Adrenal gland (tissue), 12 donors: ENCODE results near the gene FAM120B. TPM values are rescaled to one million over a fixed set of nuclear protein-coding genes. Genes with fewer than 3 reads are reported as not detected.

Experiments used
- DNase-seq, 7 donors: peaks; one replicate each; pipeline ENCODE4 v3.0.0-alpha.2; 2019 to 2020
- H3K27ac ChIP-seq, 5 donors: fragments of 200-600 bp; sonication (generic) in 4 of 5; 1 replicate in 3 of 5; 2 replicates in 2 of 5; pipeline versions ENCODE4 v1.5.1 to v1.8.0; 2016 to 2020; ENCODE audit warnings: mild to moderate bottlenecking in 1 of 5
- H3K27me3 ChIP-seq: fragments of 200-600 bp; 2 replicates; pipeline ENCODE4 v1.8.0; 2021
- H3K36me3 ChIP-seq, 2 donors: fragments of 200-600 bp; replicated peaks in 1 of 2; 1 replicate in 1 of 2; 2 replicates in 1 of 2; pipeline versions ENCODE4 v1.5.1 to v1.8.0; 2018 to 2022
- H3K4me1 ChIP-seq, 2 donors: fragments of 200-600 bp; replicated peaks in 1 of 2; 1 replicate in 1 of 2; 2 replicates in 1 of 2; pipeline versions ENCODE4 v1.5.1 to v1.8.0; 2018 to 2021
- H3K4me3 ChIP-seq, 4 donors: fragments of 200-600 bp; sonication (generic) in 3 of 4; one replicate each; pipeline ENCODE4 v1.5.1; 2016 to 2018
- H3K9me3 ChIP-seq, 3 donors: fragments of 200-600 bp; sonication (generic) in 1 of 3; replicated peaks in 1 of 3; 1 replicate in 2 of 3; 2 replicates in 1 of 3; pipeline versions ENCODE4 v1.5.1 to v1.8.0; 2016 to 2021
- POLR2A ChIP-seq, 2 donors: fragments of 450-650 bp; IDR thresholded peaks; one replicate each; pipeline ENCODE4 v1.6.1; 2017; ENCODE audit warnings: antibody characterized with exemption in 2 of 2, mild to moderate bottlenecking in 2 of 2, moderate library complexity in 1 of 2
- WGBS, 4 donors: extraction: QIAGEN DNeasy Blood & Tissue Kit in 2 of 4; methylation state at CpG; one replicate each; pipeline versions ENCODE4 v1.1.5 to v1.1.7; 2013 to 2017; 5-methylcytosine and 5-hydroxymethylcytosine counted together
- intact Hi-C, 2 donors: fragments of 100-400 bp; cut with DNase I; formaldehyde crosslinking; loops; one replicate each; pipeline versions ENCODE4 v1.14.1 to v1.15.0; 2022 to 2023
- polyA plus RNA-seq, 3 donors: library from polyadenylated mRNA; stranded (reverse); fragments of 200-250 nt in 2 of 3; fragments of 350-450 nt in 1 of 3; fragmentation: Illumina TruSeq in 1 of 3; extraction: RNeasy Lipid Tissue Mini Kit (QIAGEN cat#74804) in 1 of 3; gene quantifications; one replicate each; pipeline ENCODE4 v1.2.3, GENCODE V29; 2013 to 2014
- total RNA-seq, 9 donors: library from RNA; depleted of rRNA in 4 of 9; stranded (reverse); fragments of >200 nt in 4 of 9; fragments of 120-200 nt in 1 of 9; fragmentation: NEBNext Ultra II Directional in 1 of 9; extraction: Animal tissue kit (Norgen Biotek cat#: 25700) in 1 of 9; gene quantifications; one replicate each; pipeline versions ENCODE4 v1.1.0 to v1.2.4, GENCODE V29; 2013 to 2023
- TF ChIP-seq, protein P1 (sequence below), 6 experiments: fragments of 450-650 bp in 4 of 6; fragments of 200-600 bp in 2 of 6; sonication (generic) in 1 of 6; IDR thresholded peaks; 1 replicate in 5 of 6; 2 replicates in 1 of 6; pipeline versions ENCODE4 v1.5.1 to v1.8.0; 2016 to 2021; ENCODE audit warnings: antibody characterized with exemption in 6 of 6, mild to moderate bottlenecking in 2 of 6, moderate library complexity in 1 of 6
- donor health status: healthy with polysubstance abuse.
- donor health status: Bipolar disorder and iron deficiency.
- donor health status: DM: yes; HTN: yes; CAD: no.
- donor health status: DM: no; HTN: no; CAD: no.
- donor health status: DM: no; HTN: no; CAD: no.
- donor health status: DM: yes; HTN: yes; CAD: no.

FAM120B gene
- total and polyA plus RNA-seq, 12 donors, result 12.4 to 42.0 (median 27.4) TPM

DNA sequence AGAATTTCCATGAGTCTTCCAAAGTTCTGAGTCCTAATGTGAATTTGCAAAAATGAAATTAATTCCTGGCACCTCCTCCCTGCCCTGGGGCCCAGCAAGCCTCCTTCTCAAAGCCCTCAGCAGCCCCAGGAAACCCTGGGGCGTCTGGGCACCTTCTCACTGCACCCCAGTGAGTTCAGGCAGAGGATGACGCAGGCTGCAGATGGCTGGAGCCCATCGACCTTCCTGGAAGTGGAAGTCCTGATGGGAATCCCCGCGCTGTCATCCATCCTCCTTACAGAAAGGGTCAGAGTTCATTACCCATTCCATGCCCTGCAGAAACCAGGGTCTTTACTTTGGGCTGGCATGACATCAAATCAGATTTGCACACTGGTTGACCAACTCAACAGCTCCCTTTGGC is 47.3 kb upstream of the FAM120B start:
- no peak for TF ChIP-seq POLR2A (IDR thresholded peaks at IDR 0.05)
- TF ChIP-seq, protein P1, sequence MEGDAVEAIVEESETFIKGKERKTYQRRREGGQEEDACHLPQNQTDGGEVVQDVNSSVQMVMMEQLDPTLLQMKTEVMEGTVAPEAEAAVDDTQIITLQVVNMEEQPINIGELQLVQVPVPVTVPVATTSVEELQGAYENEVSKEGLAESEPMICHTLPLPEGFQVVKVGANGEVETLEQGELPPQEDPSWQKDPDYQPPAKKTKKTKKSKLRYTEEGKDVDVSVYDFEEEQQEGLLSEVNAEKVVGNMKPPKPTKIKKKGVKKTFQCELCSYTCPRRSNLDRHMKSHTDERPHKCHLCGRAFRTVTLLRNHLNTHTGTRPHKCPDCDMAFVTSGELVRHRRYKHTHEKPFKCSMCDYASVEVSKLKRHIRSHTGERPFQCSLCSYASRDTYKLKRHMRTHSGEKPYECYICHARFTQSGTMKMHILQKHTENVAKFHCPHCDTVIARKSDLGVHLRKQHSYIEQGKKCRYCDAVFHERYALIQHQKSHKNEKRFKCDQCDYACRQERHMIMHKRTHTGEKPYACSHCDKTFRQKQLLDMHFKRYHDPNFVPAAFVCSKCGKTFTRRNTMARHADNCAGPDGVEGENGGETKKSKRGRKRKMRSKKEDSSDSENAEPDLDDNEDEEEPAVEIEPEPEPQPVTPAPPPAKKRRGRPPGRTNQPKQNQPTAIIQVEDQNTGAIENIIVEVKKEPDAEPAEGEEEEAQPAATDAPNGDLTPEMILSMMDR (IDR thresholded peaks at IDR 0.05), result no peak
- DNase-seq, result no peak
- intact Hi-C loops, result no loop called here
- H3K4me1 ChIP-seq, result no peaks in the 10 kb centered on the region
- no peak overlapping the region for H3K27ac ChIP-seq
- H3K4me3 ChIP-seq, result no peak overlapping the region
- H3K27me3 ChIP-seq, result no peaks in the 10 kb centered on the region
- no peaks in the 10 kb centered on the region for H3K36me3 ChIP-seq
- no peaks in the 10 kb centered on the region for H3K9me3 ChIP-seq
- 60 to 80% (median 73%) methylated on average over 1 to 5 of the region's 5 CpGs for WGBS, 4 donors

DNA sequence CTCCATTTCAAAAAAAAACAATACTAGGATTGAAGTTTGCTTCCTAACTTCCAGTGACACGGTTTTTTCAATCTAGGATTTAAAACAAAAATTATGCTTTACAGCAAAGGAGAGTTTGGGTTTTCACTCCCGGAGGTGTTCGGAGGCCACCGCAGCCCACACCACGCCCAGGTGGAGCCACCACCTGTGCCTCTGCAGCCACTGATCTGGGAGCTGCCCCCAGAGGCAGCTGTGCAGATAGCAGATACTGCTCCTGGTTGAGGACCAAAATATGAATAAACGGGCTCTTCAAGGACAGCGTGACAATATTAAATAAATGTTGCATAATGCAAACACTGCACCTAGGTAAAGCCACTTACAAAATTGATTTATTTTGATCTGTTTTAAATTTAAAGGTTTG is 45.9 kb upstream of the FAM120B start:
- no peak for DNase-seq
- Histone ChIP-seq H3K4me3 (no peak overlapping the region), H3K27ac (no peak overlapping the region), H3K27me3 (no peaks in the 10 kb centered on the region), H3K9me3 (no peaks in the 10 kb centered on the region), H3K4me1 (no peaks in the 10 kb centered on the region), H3K36me3 (no peaks in the 10 kb centered on the region)
- TF ChIP-seq POLR2A (IDR thresholded peaks at IDR 0.05), result no peak
- TF ChIP-seq, protein P1 (IDR thresholded peaks at IDR 0.05), result no peak
- 70 to 81% (median 76%) methylated on average over 4 to 7 of the region's 7 CpGs for WGBS, 4 donors
- intact Hi-C loops, result no loop called here

DNA sequence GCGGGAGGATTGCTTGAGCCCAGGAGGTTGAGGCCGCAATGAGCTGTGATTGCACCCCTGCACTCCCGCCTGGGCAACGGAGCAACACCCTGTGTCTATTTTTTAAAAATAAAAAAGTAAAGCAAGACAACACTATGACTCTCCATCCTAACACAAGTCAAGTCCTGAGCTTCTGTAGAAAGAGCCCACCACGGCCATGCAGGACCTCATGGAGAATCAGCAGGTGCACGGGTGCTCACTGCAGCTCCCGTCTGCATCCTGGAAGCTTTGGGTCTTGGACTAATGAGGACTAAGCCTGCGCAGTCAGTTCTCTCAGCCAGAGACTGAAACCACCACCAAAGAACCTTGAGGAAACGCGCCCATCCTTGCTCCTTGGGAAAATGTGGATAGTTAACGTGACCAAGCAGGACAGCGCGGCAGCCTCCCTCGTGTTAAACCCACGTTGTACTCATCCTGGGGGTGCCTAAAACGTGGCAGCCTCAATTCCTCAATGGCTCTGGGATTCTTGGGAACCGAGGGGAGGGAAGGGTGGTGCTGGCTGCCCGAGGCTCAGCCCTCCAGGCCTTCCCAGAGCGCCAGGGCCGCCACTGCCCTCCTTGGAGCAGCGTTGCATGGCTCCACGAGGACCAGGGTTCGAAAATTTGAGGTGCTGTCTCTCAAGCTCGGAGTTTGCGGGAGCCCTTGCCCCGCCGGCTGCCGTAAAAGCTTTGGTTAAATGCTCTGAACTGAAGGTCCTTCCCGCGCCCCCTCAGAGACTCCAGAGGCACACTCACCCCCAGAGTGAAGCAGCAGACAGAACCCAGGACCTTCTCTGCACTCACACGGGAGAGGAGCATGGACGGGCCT is 44.7 kb upstream of the FAM120B start:
- no peaks in the 10 kb centered on the region for H3K4me1 ChIP-seq
- no peak overlapping the region for H3K27ac ChIP-seq
- intact Hi-C loops, result no loop called here
- no peaks in the 10 kb centered on the region for H3K27me3 ChIP-seq
- no peak overlapping the region for H3K4me3 ChIP-seq
- no peaks in the 10 kb centered on the region for H3K36me3 ChIP-seq
- no peaks in the 10 kb centered on the region for H3K9me3 ChIP-seq
- 87 to 94% (median 89%) methylated on average over 19 to 32 of the region's 32 CpGs for WGBS, 4 donors
- no peak for TF ChIP-seq POLR2A (IDR thresholded peaks at IDR 0.05)
- TF ChIP-seq, protein P1 (IDR thresholded peaks at IDR 0.05), result no peak
- DNase-seq, result no peak

DNA sequence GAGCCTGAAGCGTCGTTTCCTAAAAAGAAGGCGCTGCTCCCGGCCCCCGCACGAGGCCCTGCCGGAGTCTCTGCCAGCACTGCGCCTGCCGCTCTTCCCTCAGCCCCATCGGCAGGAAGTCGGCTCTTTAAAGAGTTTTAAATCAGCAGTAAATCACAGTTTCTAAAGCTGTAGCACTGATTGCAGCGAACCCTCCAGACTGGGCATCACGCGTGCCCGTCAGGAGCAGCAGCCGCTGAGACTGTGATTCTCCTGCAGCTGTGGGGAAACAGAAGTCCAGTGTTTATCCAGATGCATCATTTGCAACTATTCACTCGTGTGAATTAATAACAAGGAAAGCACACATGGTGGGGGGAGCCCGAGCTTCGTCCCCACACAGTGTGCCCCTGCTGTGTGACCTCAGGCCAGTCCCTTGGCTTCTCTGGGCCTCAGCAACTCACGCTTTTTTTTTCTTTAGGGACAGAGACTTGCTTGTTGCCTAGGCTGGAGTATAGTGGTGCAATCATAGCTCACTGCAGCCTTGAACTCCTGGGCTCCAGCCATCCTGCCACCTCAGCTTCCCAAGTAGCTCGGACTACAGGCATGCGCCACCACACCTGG is 44.0 kb upstream of the FAM120B start:
- no peak for DNase-seq
- Histone ChIP-seq H3K9me3 (no peaks in the 10 kb centered on the region), H3K27me3 (no peaks in the 10 kb centered on the region), H3K4me3 (no peak overlapping the region), H3K36me3 (no peaks in the 10 kb centered on the region), H3K4me1 (no peaks in the 10 kb centered on the region), H3K27ac (no peak overlapping the region)
- intact Hi-C loops, result no loop called here
- WGBS, 4 donors, result 62 to 84% (median 72%) methylated on average over 20 to 22 of the region's 22 CpGs
- TF ChIP-seq POLR2A (IDR thresholded peaks at IDR 0.05), result no peak
- TF ChIP-seq, protein P1 (IDR thresholded peaks at IDR 0.05), result no peak
